ENCODE measurements around the gene LYRM9. TPM values are rescaled to one million over a fixed set of nuclear protein-coding genes. Genes with fewer than 3 reads are reported as not detected.

The LYRM9 gene
- polyA plus RNA-seq, 1 donor from 2014 or later = 83.8 TPM

DNA sequence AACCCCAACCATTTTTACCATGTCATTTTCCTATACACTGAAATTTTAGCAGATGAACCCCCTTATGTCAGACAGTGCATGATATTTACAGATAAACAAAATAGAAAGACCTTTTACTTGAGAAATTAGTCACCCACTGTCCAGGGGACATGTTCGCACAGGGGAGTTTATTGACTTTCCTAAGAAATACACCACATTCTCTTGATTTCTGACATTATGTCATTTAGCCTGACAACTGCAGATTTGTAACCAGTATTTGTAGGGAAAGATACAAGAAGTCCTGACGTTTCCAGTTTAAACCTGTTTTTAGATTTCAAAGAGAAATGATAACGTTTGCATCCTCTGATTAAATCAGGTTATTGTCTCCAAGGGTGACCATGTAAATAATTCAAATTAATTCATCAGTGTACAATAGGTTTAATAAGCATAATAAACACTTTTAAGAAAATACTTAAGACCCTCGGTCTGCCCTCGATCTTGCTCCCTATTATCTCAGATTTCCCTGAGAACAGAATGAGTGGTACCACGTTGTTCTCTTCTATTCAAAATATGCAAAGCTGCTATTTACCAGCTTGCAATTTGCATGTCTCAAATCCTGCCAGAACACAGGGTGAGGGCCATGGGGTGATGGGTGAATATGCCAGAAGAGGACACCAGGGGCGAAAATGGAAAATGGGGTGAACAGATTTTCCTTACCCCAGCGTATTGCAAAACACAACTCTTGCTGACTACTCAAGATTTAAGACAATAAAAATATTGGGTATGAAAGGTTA is 2.1 kb upstream of the LYRM9 start:
- H3K9me2 ChIP-seq (ENCODE audit: insufficient read depth, low read length) = no peaks in the 10 kb centered on the region
- H3K27ac ChIP-seq (ENCODE audit: low read length) = peak overlapping the region; percentile 77
- TF ChIP-seq POLR2AphosphoS5 (IDR thresholded peaks at IDR 0.05) (peak; percentile 20), EP300 (conservative IDR thresholded peaks at IDR 0.05; ENCODE audit: poor library complexity, severe bottlenecking) (peak; percentile 71), SMC3 (conservative IDR thresholded peaks at IDR 0.05; ENCODE audit: poor library complexity) (no peak)
- TF ChIP-seq, protein P1, sequence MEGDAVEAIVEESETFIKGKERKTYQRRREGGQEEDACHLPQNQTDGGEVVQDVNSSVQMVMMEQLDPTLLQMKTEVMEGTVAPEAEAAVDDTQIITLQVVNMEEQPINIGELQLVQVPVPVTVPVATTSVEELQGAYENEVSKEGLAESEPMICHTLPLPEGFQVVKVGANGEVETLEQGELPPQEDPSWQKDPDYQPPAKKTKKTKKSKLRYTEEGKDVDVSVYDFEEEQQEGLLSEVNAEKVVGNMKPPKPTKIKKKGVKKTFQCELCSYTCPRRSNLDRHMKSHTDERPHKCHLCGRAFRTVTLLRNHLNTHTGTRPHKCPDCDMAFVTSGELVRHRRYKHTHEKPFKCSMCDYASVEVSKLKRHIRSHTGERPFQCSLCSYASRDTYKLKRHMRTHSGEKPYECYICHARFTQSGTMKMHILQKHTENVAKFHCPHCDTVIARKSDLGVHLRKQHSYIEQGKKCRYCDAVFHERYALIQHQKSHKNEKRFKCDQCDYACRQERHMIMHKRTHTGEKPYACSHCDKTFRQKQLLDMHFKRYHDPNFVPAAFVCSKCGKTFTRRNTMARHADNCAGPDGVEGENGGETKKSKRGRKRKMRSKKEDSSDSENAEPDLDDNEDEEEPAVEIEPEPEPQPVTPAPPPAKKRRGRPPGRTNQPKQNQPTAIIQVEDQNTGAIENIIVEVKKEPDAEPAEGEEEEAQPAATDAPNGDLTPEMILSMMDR (IDR thresholded peaks at IDR 0.05; ENCODE audit: poor library complexity, severe bottlenecking) = peak; percentile 7
- H2AFZ ChIP-seq (ENCODE audit: low read depth, low read length) = peak overlapping the region; percentile 5
- no peaks in the 10 kb centered on the region for H3F3A ChIP-seq (ENCODE audit: insufficient read depth, low read length, poor library complexity, severe bottlenecking)
- no peaks in the 10 kb centered on the region for H4K20me1 ChIP-seq (ENCODE audit: insufficient read depth)
- no peaks in the 10 kb centered on the region for H3K79me2 ChIP-seq (replicated peaks; ENCODE audit: insufficient read depth, low read length)
- H3K4me2 ChIP-seq (ENCODE audit: low read length) = peak overlapping the region; percentile 18
- no peaks in the 10 kb centered on the region for H3K27me3 ChIP-seq (ENCODE audit: insufficient read depth, low read depth, low read length)
- H3K36me3 ChIP-seq (ENCODE audit: insufficient read depth, low read length) = no peaks in the 10 kb centered on the region
- H3K4me3 ChIP-seq (ENCODE audit: low read length) = peak overlapping the region; percentile 33
- no peaks in the 10 kb centered on the region for H3K9me3 ChIP-seq (ENCODE audit: low read length)
- H3K9ac ChIP-seq (ENCODE audit: low read length) = peak overlapping the region; percentile 38

GRCh38 chr17:27893841-27894503 is 807 bp upstream of the LYRM9 start:
- Histone ChIP-seq H3K9me2 (ENCODE audit: insufficient read depth, low read length) (no peaks in the 10 kb centered on the region), H3K4me3 (ENCODE audit: low read length) (no peak overlapping the region), H4K20me1 (ENCODE audit: insufficient read depth) (no peaks in the 10 kb centered on the region), H3F3A (ENCODE audit: insufficient read depth, low read length, poor library complexity, severe bottlenecking) (no peaks in the 10 kb centered on the region), H2AFZ (ENCODE audit: low read depth, low read length) (no peak overlapping the region), H3K9ac (ENCODE audit: low read length) (no peak overlapping the region), H3K79me2 (replicated peaks; ENCODE audit: insufficient read depth, low read length) (no peaks in the 10 kb centered on the region), H3K36me3 (ENCODE audit: insufficient read depth, low read length) (no peaks in the 10 kb centered on the region), H3K27me3 (ENCODE audit: insufficient read depth, low read depth, low read length) (no peaks in the 10 kb centered on the region), H3K4me2 (ENCODE audit: low read length) (no peak overlapping the region), H3K9me3 (ENCODE audit: low read length) (no peaks in the 10 kb centered on the region), H3K27ac (ENCODE audit: low read length) (peak overlapping the region; percentile 77)
- TF ChIP-seq POLR2AphosphoS5 (IDR thresholded peaks at IDR 0.05) (no peak), RAD21 (conservative IDR thresholded peaks at IDR 0.05) (no peak), EP300 (conservative IDR thresholded peaks at IDR 0.05; ENCODE audit: poor library complexity, severe bottlenecking) (no peak)
- TF ChIP-seq, protein P1 (IDR thresholded peaks at IDR 0.05; ENCODE audit: poor library complexity, severe bottlenecking) = no peak

- H3K9me3 ChIP-seq (ENCODE audit: low read length) = no peaks in the 10 kb centered on the region
- no peaks in the 10 kb centered on the region for H3K9me2 ChIP-seq (ENCODE audit: insufficient read depth, low read length)
- H3K79me2 ChIP-seq (replicated peaks; ENCODE audit: insufficient read depth, low read length) = no peaks in the 10 kb centered on the region
- H3K4me3 ChIP-seq (ENCODE audit: low read length) = peak overlapping the region; percentile 88
- peak overlapping the region; percentile 83 for H2AFZ ChIP-seq (ENCODE audit: low read depth, low read length)
- H3F3A ChIP-seq (ENCODE audit: insufficient read depth, low read length, poor library complexity, severe bottlenecking) = no peaks in the 10 kb centered on the region
- H4K20me1 ChIP-seq (ENCODE audit: insufficient read depth) = no peaks in the 10 kb centered on the region
- peak overlapping the region; percentile 78 for H3K4me2 ChIP-seq (ENCODE audit: low read length)
- peak overlapping the region; percentile 85 for H3K9ac ChIP-seq (ENCODE audit: low read length)
- TF ChIP-seq MXI1 (conservative IDR thresholded peaks at IDR 0.05; ENCODE audit: poor library complexity, severe bottlenecking) (no peak), EP300 (conservative IDR thresholded peaks at IDR 0.05; ENCODE audit: poor library complexity, severe bottlenecking) (no peak), RAD21 (conservative IDR thresholded peaks at IDR 0.05) (no peak), POLR2AphosphoS5 (IDR thresholded peaks at IDR 0.05) (no peak), SMC3 (conservative IDR thresholded peaks at IDR 0.05; ENCODE audit: poor library complexity) (no peak), TAF1 (IDR thresholded peaks at IDR 0.05; ENCODE audit: low read depth) (no peak), EZH2 (IDR thresholded peaks at IDR 0.05; ENCODE audit: borderline replicate concordance, insufficient read depth, low read length, poor library complexity, severe bottlenecking) (no peak)
- TF ChIP-seq, protein P2, sequence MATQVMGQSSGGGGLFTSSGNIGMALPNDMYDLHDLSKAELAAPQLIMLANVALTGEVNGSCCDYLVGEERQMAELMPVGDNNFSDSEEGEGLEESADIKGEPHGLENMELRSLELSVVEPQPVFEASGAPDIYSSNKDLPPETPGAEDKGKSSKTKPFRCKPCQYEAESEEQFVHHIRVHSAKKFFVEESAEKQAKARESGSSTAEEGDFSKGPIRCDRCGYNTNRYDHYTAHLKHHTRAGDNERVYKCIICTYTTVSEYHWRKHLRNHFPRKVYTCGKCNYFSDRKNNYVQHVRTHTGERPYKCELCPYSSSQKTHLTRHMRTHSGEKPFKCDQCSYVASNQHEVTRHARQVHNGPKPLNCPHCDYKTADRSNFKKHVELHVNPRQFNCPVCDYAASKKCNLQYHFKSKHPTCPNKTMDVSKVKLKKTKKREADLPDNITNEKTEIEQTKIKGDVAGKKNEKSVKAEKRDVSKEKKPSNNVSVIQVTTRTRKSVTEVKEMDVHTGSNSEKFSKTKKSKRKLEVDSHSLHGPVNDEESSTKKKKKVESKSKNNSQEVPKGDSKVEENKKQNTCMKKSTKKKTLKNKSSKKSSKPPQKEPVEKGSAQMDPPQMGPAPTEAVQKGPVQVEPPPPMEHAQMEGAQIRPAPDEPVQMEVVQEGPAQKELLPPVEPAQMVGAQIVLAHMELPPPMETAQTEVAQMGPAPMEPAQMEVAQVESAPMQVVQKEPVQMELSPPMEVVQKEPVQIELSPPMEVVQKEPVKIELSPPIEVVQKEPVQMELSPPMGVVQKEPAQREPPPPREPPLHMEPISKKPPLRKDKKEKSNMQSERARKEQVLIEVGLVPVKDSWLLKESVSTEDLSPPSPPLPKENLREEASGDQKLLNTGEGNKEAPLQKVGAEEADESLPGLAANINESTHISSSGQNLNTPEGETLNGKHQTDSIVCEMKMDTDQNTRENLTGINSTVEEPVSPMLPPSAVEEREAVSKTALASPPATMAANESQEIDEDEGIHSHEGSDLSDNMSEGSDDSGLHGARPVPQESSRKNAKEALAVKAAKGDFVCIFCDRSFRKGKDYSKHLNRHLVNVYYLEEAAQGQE (IDR thresholded peaks at IDR 0.05; ENCODE audit: borderline replicate concordance) = no peak
- TF ChIP-seq, protein P1 (IDR thresholded peaks at IDR 0.05; ENCODE audit: poor library complexity, severe bottlenecking) = no peak
- H3K27me3 ChIP-seq (ENCODE audit: insufficient read depth, low read depth, low read length) = no peaks in the 10 kb centered on the region
- peak overlapping the region; percentile 59 for H3K27ac ChIP-seq (ENCODE audit: low read length)
- no peaks in the 10 kb centered on the region for H3K36me3 ChIP-seq (ENCODE audit: insufficient read depth, low read length)
Measured at GRCh38 chr17:27892542-27892865, 661 bp downstream of the LYRM9 start.
